GM18507 (cell line): ENCODE data around the gene VGF.
A peak's percentile ranks its signal among the peaks of the same experiment; 100 is the strongest.

ENCODE experiments used
- DNase-seq: peaks from one replicate; pipeline ENCODE4 v3.0.0; 2011; ENCODE audit warnings: low read depth; ENCODE audit not compliant: insufficient read length; ENCODE audit errors: extremely low spot score
- FAIRE-seq: peaks from 2 replicates; lab custom pipeline; 2011; peaks lifted over from hg19 to GRCh38; lab: Jason Lieb, UNC

Gene VGF

GRCh38 chr7:101186844-101187428 is 21.6 kb upstream of the VGF start:
- FAIRE-seq, result no peak
- no peak for DNase-seq

- DNase-seq, result no peak
- FAIRE-seq, result no peak
Observed at GRCh38 chr7:101186194-101186593, 20.8 kb upstream of the VGF start.

GRCh38 chr7:101185258-101185839 is 20.0 kb upstream of the VGF start:
- no peak for DNase-seq
- no peak for FAIRE-seq

- no peak for DNase-seq
Observed at GRCh38 chr7:101180130-101180755, 14.9 kb upstream of the VGF start, which contains the start of gene NAT16. Gene NAT16 (minus strand): TSS chr7:101180293. CDS start chr7:101174807, 5,486 bp downstream.

GRCh38 chr7:101179713-101180112 is 14.3 kb upstream of the VGF start:
- FAIRE-seq (no peak), DNase-seq (no peak)

More at GRCh38 chr7:101180130-101180755, 14.9 kb upstream of the VGF start, which contains the start of gene NAT16:
- no peak for FAIRE-seq

- DNase-seq (no peak), FAIRE-seq (no peak)
Observed at GRCh38 chr7:101179117-101179516, 13.7 kb upstream of the VGF start.

- FAIRE-seq, result no peak
- DNase-seq, result no peak
Observed at GRCh38 chr7:101177644-101178043, 12.3 kb upstream of the VGF start.

GRCh38 chr7:101175664-101176063 is 10.3 kb upstream of the VGF start:
- FAIRE-seq (no peak), DNase-seq (no peak)

- FAIRE-seq, result no peak
- DNase-seq, result no peak
Observed at GRCh38 chr7:101174322-101174854, 9.0 kb upstream of the VGF start.

GRCh38 chr7:101173752-101174244 is 8.4 kb upstream of the VGF start:
- peak; percentile 90 for FAIRE-seq
- DNase-seq, result peak; percentile 61

GRCh38 chr7:101172854-101173751 is 7.7 kb upstream of the VGF start:
- no peak for DNase-seq
- FAIRE-seq, result no peak

GRCh38 chr7:101172005-101172853 is 6.9 kb upstream of the VGF start:
- DNase-seq (no peak), FAIRE-seq (no peak)

- DNase-seq (no peak), FAIRE-seq (no peak)
Observed at GRCh38 chr7:101171442-101171837, 6.1 kb upstream of the VGF start.

GRCh38 chr7:101170617-101171441 is 5.5 kb upstream of the VGF start:
- FAIRE-seq (no peak), DNase-seq (no peak)

- FAIRE-seq, result peak; percentile 87
- no peak for DNase-seq
Observed at GRCh38 chr7:101169838-101170551, 4.6 kb upstream of the VGF start.

- no peak for FAIRE-seq
- no peak for DNase-seq
Observed at GRCh38 chr7:101169110-101169837, 3.9 kb upstream of the VGF start.
